Astrocyte (in vitro differentiated cells and primary cell): ENCODE data around the gene STRA6. TPM values are rescaled to one million over a fixed set of nuclear protein-coding genes. Genes with fewer than 3 reads are reported as not detected.

Experiments used
- DNase-seq: peaks from one replicate; pipeline ENCODE4 v3.0.0-alpha.2; 2010; ENCODE audit warnings: low read depth
- FAIRE-seq: peaks from 2 replicates; lab custom pipeline; 2011; peaks lifted over from hg19 to GRCh38; lab: Jason Lieb, UNC
- H2AFZ ChIP-seq: 2 replicates; pipeline ENCODE4 v1.6.0; 2012; ENCODE audit warnings: low read depth, low read length, inconsistent platforms
- H3K27ac ChIP-seq: 2 replicates; pipeline ENCODE4 v1.5.1; 2011; ENCODE audit warnings: low read depth, low read length, inconsistent platforms
- H3K27me3 ChIP-seq: 2 replicates; pipeline ENCODE4 v1.6.0; 2011; ENCODE audit warnings: low read length, inconsistent platforms; ENCODE audit not compliant: insufficient read depth
- H3K36me3 ChIP-seq: 2 replicates; pipeline ENCODE4 v1.5.1; 2011; ENCODE audit warnings: low read length, inconsistent platforms; ENCODE audit not compliant: insufficient read depth
- H3K4me1 ChIP-seq: 2 replicates; pipeline ENCODE4 v1.5.1; 2011; ENCODE audit warnings: low read length, inconsistent platforms; ENCODE audit not compliant: insufficient read depth
- H3K4me2 ChIP-seq: 2 replicates; pipeline ENCODE4 v1.6.0; 2012; ENCODE audit warnings: low read length, inconsistent platforms
- H3K4me3 ChIP-seq: 2 replicates; pipeline ENCODE4 v1.5.1; 2011; ENCODE audit warnings: low read depth, mild to moderate bottlenecking, low read length, inconsistent platforms; ENCODE audit not compliant: insufficient read depth
- H3K79me2 ChIP-seq: 2 replicates; pipeline ENCODE4 v1.6.0; 2012; ENCODE audit warnings: mild to moderate bottlenecking, low read length, inconsistent platforms; ENCODE audit not compliant: insufficient read depth
- H3K9ac ChIP-seq: 2 replicates; pipeline ENCODE4 v1.6.0; 2012; ENCODE audit warnings: mild to moderate bottlenecking, low read length, inconsistent platforms
- H3K9me3 ChIP-seq: 2 replicates; pipeline ENCODE4 v1.5.1; 2012; ENCODE audit warnings: low read depth, mild to moderate bottlenecking, low read length, inconsistent platforms; ENCODE audit not compliant: insufficient read depth
- H4K20me1 ChIP-seq: 2 replicates; pipeline ENCODE4 v1.6.0; 2012; ENCODE audit warnings: low read length, inconsistent platforms; ENCODE audit not compliant: insufficient read depth
- H3K27ac Mint-ChIP-seq: one replicate; pipeline ENCODE4 v1.8.0; 2021; ENCODE audit warnings: mild to moderate bottlenecking, mixed read lengths; ENCODE audit not compliant: unreplicated experiment
- H3K27me3 Mint-ChIP-seq: one replicate; pipeline ENCODE4 v1.8.0; 2021; ENCODE audit warnings: low read depth, mixed read lengths; ENCODE audit not compliant: unreplicated experiment
- H3K36me3 Mint-ChIP-seq: one replicate; pipeline ENCODE4 v1.8.0; 2021; ENCODE audit warnings: low read depth, mixed read lengths; ENCODE audit not compliant: unreplicated experiment
- H3K4me1 Mint-ChIP-seq: one replicate; pipeline ENCODE4 v1.8.0; 2021; ENCODE audit warnings: low read depth, mixed read lengths; ENCODE audit not compliant: unreplicated experiment
- H3K4me3 Mint-ChIP-seq: one replicate; pipeline ENCODE4 v1.8.0; 2021; ENCODE audit warnings: mild to moderate bottlenecking, moderate library complexity, mixed read lengths; ENCODE audit not compliant: unreplicated experiment
- H3K9me3 Mint-ChIP-seq: one replicate; pipeline ENCODE4 v1.8.0; 2021; ENCODE audit warnings: mild to moderate bottlenecking, mixed read lengths; ENCODE audit not compliant: unreplicated experiment
- CTCF ChIP-seq: IDR thresholded peaks from 2 replicates; pipeline ENCODE4 v1.5.1; 2011; ENCODE audit warnings: low read depth, mild to moderate bottlenecking, inconsistent platforms, low read length, moderate library complexity; ENCODE audit not compliant: insufficient read depth
- EZH2 ChIP-seq: IDR thresholded peaks from 2 replicates; pipeline ENCODE4 v1.6.1; 2012; ENCODE audit warnings: mild to moderate bottlenecking, low read length, inconsistent platforms; ENCODE audit not compliant: insufficient read depth
- total RNA-seq: library from RNA; stranded (reverse); gene quantifications from 2 replicates; pipeline ENCODE4 v1.2.1, GENCODE V29; 2021

STRA6 gene
- total RNA-seq, 1 donor from 2014 or later = 7.2 TPM

GRCh38 chr15:74193905-74194304 lies 8.7 kb downstream of the STRA6 start:
- peaks cover 1% of the 10 kb centered on the region for H3K9me3 Mint-ChIP-seq
- H3K9me3 ChIP-seq = no peaks in the 10 kb centered on the region
- H3K36me3 Mint-ChIP-seq = peaks cover 2% of the 10 kb centered on the region
- H3K27me3 Mint-ChIP-seq = peaks cover 11% of the 10 kb centered on the region
- peak overlapping the region; percentile 24 for H3K4me2 ChIP-seq
- H3K4me3 ChIP-seq = no peak overlapping the region
- H3K4me1 Mint-ChIP-seq = peaks cover 20% of the 10 kb centered on the region
- peaks cover 43% of the 10 kb centered on the region for H3K4me1 ChIP-seq
- H3K27ac ChIP-seq = peak overlapping the region; percentile 92
- no peaks in the 10 kb centered on the region for H3K36me3 ChIP-seq
- no peak for FAIRE-seq
- H3K27ac Mint-ChIP-seq = no peak overlapping the region
- TF ChIP-seq EZH2 (no peak), CTCF (no peak)
- no peaks in the 10 kb centered on the region for H4K20me1 ChIP-seq
- peak overlapping the region; percentile 70 for H3K9ac ChIP-seq
- no peak for DNase-seq
- H2AFZ ChIP-seq = no peak overlapping the region
- H3K79me2 ChIP-seq = no peaks in the 10 kb centered on the region
- H3K4me3 Mint-ChIP-seq = no peak overlapping the region
- H3K27me3 ChIP-seq = no peaks in the 10 kb centered on the region

GRCh38 chr15:74193299-74193718 lies 9.3 kb downstream of the STRA6 start:
- H3K4me3 ChIP-seq = no peak overlapping the region
- H2AFZ ChIP-seq = no peak overlapping the region
- DNase-seq = peak; percentile 96
- H3K9me3 ChIP-seq = no peaks in the 10 kb centered on the region
- peak overlapping the region; percentile 24 for H3K4me2 ChIP-seq
- TF ChIP-seq EZH2 = no peak
- no peak for TF ChIP-seq CTCF
- no peaks in the 10 kb centered on the region for H3K27me3 ChIP-seq
- peak overlapping the region; percentile 92 for H3K27ac ChIP-seq
- Mint-ChIP-seq H3K4me1 (peaks cover 20% of the 10 kb centered on the region), H3K4me3 (peak overlapping the region; percentile 17), H3K27me3 (peaks cover 12% of the 10 kb centered on the region), H3K9me3 (peaks cover 1% of the 10 kb centered on the region), H3K36me3 (peaks cover under 1% of the 10 kb centered on the region), H3K27ac (no peak overlapping the region)
- no peaks in the 10 kb centered on the region for H3K36me3 ChIP-seq
- H3K79me2 ChIP-seq = no peaks in the 10 kb centered on the region
- no peaks in the 10 kb centered on the region for H4K20me1 ChIP-seq
- FAIRE-seq = peak; percentile 95
- H3K4me1 ChIP-seq = peaks cover 39% of the 10 kb centered on the region
- H3K9ac ChIP-seq = peak overlapping the region; percentile 70

GRCh38 chr15:74192751-74193150 lies 9.8 kb downstream of the STRA6 start:
- Mint-ChIP-seq H3K36me3 (no peaks in the 10 kb centered on the region), H3K27ac (peak overlapping the region; percentile 55), H3K27me3 (peaks cover 13% of the 10 kb centered on the region), H3K4me1 (peaks cover 20% of the 10 kb centered on the region), H3K9me3 (peaks cover 1% of the 10 kb centered on the region), H3K4me3 (no peak overlapping the region)
- Histone ChIP-seq H3K79me2 (no peaks in the 10 kb centered on the region), H3K27me3 (no peaks in the 10 kb centered on the region), H3K27ac (peak overlapping the region; percentile 4), H3K4me1 (peaks cover 37% of the 10 kb centered on the region), H3K9me3 (no peaks in the 10 kb centered on the region), H2AFZ (no peak overlapping the region), H3K36me3 (no peaks in the 10 kb centered on the region), H3K4me2 (peak overlapping the region; percentile 24), H4K20me1 (no peaks in the 10 kb centered on the region), H3K4me3 (no peak overlapping the region), H3K9ac (no peak overlapping the region)
- no peak for DNase-seq
- TF ChIP-seq CTCF (no peak), EZH2 (no peak)
- FAIRE-seq = no peak
